ENCODE results near the gene UCKL1.
"Not testable (repeated sequence)": the region's sequence is repeated elsewhere in the genome, so short reads cannot be mapped to it uniquely, and the experiment has no call there.

The UCKL1 gene

DNA sequence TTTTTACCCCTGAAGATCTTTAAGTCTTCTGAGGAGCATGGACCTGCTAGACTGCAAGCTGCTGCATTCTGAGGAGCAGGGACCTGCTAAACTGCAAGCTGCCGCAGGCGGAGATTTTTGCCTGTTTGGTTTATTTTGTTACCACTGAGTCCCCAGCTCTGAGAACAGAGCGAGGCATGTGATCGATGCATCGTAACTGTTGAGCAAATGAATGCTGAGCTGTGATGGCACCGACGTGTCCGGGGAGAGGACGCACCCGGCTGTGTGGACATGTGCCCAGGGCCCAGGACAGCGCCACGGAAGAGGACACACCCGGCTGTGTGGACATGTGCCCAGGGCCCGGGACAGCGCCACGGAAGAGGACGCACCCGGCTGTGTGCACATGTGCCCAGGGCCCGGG, 37.1 kb downstream of the UCKL1 start:
- TF ChIP-seq, protein P1, sequence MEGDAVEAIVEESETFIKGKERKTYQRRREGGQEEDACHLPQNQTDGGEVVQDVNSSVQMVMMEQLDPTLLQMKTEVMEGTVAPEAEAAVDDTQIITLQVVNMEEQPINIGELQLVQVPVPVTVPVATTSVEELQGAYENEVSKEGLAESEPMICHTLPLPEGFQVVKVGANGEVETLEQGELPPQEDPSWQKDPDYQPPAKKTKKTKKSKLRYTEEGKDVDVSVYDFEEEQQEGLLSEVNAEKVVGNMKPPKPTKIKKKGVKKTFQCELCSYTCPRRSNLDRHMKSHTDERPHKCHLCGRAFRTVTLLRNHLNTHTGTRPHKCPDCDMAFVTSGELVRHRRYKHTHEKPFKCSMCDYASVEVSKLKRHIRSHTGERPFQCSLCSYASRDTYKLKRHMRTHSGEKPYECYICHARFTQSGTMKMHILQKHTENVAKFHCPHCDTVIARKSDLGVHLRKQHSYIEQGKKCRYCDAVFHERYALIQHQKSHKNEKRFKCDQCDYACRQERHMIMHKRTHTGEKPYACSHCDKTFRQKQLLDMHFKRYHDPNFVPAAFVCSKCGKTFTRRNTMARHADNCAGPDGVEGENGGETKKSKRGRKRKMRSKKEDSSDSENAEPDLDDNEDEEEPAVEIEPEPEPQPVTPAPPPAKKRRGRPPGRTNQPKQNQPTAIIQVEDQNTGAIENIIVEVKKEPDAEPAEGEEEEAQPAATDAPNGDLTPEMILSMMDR (conservative IDR thresholded peaks at IDR 0.05; ENCODE audit: low read depth, low read length) = no peak
- Histone ChIP-seq H3K4me2 (no peak overlapping the region), H3K36me3 (ENCODE audit: insufficient read depth) (no peaks in the 10 kb centered on the region), H4K20me1 (ENCODE audit: insufficient read depth) (no peaks in the 10 kb centered on the region), H3K4me3 (IDR thresholded peaks at IDR 0.05; ENCODE audit: insufficient read depth, low read depth, low read length) (no peak overlapping the region), H2AFZ (ENCODE audit: low read depth) (no peak overlapping the region), H3K27ac (no peak overlapping the region), H3K79me2 (ENCODE audit: insufficient read depth, low read depth) (peaks cover 8% of the 10 kb centered on the region; the same call in 1 of the 2 replicates), H3K9ac (no peak overlapping the region), H3K27me3 (ENCODE audit: insufficient read depth, low read depth) (no peaks in the 10 kb centered on the region), H3K4me1 (ENCODE audit: low read depth, poor library complexity, severe bottlenecking) (no peaks in the 10 kb centered on the region)

DNA sequence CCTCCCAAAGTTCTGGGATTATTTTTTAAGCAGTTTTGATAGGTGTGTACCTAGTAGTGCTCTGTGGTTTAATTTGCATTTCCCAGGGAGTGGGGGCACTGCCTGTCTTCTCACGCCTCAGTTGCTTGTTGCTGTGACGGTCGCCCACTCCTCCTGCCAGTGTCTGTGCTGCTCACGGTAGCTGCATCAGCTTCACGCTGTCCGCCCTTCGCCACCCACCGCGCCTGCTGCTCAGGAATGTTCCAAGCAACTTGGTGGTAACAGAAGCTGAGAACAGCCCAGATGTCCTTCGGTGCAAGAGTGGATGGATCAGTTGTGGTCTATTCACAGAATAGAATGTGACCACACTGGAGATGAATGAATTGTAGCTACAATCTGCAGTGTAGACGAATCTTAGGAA, 38.4 kb downstream of the UCKL1 start:
- Histone ChIP-seq H4K20me1 (ENCODE audit: insufficient read depth) (no peaks in the 10 kb centered on the region), H3K9ac (no peak overlapping the region), H3K4me1 (ENCODE audit: low read depth, poor library complexity, severe bottlenecking) (no peaks in the 10 kb centered on the region), H2AFZ (ENCODE audit: low read depth) (no peak overlapping the region), H3K36me3 (ENCODE audit: insufficient read depth) (no peaks in the 10 kb centered on the region), H3K79me2 (ENCODE audit: insufficient read depth, low read depth) (peaks cover 20% of the 10 kb centered on the region; the same call in 1 of the 2 replicates), H3K4me2 (no peak overlapping the region), H3K27me3 (ENCODE audit: insufficient read depth, low read depth) (no peaks in the 10 kb centered on the region), H3K4me3 (IDR thresholded peaks at IDR 0.05; ENCODE audit: insufficient read depth, low read depth, low read length) (no peak overlapping the region), H3K27ac (no peak overlapping the region)
- TF ChIP-seq, protein P1 (conservative IDR thresholded peaks at IDR 0.05; ENCODE audit: low read depth, low read length) = no peak

DNA sequence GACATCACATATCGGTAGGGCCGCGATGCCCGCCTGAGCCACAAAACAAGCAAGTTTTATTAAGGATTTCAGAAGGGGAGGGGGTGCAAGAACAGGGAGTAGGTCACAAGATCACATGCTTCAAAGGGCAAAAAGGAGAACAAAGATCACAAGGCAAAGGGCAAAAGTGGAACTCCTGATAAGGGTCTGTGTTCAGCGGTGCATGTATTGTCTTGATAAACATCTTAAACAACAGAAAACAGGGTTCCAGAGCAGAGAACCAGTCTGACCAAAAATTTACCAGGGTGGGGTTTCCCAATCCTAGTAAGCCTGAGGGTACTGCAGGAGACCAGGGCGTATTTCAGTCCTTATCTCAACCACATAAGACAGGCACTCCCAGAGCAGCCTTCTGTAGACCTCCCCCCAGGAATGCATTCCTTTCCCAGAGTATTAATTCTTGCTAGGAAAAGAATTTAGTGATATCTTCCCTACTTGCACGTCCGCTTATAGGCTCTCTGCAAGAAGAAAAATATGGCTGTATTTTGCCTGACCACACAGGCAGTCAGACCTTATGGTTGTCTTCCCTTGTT, 39.8 kb downstream of the UCKL1 start:
- H3K4me2 ChIP-seq; H3K36me3 ChIP-seq (ENCODE audit: insufficient read depth); H2AFZ ChIP-seq (ENCODE audit: low read depth); H4K20me1 ChIP-seq (ENCODE audit: insufficient read depth); H3K4me3 ChIP-seq (IDR thresholded peaks at IDR 0.05; ENCODE audit: insufficient read depth, low read depth, low read length); H3K27ac ChIP-seq; H3K27me3 ChIP-seq (ENCODE audit: insufficient read depth, low read depth); H3K9ac ChIP-seq; H3K4me1 ChIP-seq (ENCODE audit: low read depth, poor library complexity, severe bottlenecking): not testable (repeated sequence)
- peaks cover 31% of the 10 kb centered on the region; the same call in 1 of the 2 replicates for H3K79me2 ChIP-seq (ENCODE audit: insufficient read depth, low read depth)

DNA sequence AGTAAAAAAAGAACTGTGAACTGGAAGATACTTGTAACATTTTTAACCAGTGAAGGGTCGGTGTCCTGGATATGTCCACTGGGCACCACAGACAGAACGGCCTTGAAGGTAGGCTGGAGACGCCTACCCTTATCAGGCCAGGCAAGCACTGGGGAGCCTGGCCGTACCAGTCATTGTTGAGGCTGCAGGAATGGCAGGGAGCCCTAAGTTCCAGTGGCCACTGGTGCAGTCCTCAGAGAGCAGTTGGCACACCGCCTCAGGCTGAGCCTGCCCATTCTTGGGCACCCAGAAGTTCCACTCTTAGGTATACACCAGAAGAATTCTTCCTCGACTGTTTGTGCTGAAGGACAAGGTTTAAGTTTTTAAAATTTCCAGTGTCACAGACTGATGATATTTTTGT, 40.7 kb downstream of the UCKL1 start:
- Histone ChIP-seq H3K27me3 (ENCODE audit: insufficient read depth, low read depth) (no peaks in the 10 kb centered on the region), H3K27ac (no peak overlapping the region), H3K9ac (no peak overlapping the region), H3K4me3 (IDR thresholded peaks at IDR 0.05; ENCODE audit: insufficient read depth, low read depth, low read length) (no peak overlapping the region), H4K20me1 (ENCODE audit: insufficient read depth) (no peaks in the 10 kb centered on the region; the same call in 1 of the 2 replicates), H3K36me3 (ENCODE audit: insufficient read depth) (no peaks in the 10 kb centered on the region), H2AFZ (ENCODE audit: low read depth) (no peak overlapping the region), H3K4me2 (no peak overlapping the region), H3K79me2 (ENCODE audit: insufficient read depth, low read depth) (peaks cover 31% of the 10 kb centered on the region; the same call in 1 of the 2 replicates), H3K4me1 (ENCODE audit: low read depth, poor library complexity, severe bottlenecking) (no peaks in the 10 kb centered on the region)
- TF ChIP-seq, protein P1 (conservative IDR thresholded peaks at IDR 0.05; ENCODE audit: low read depth, low read length) = no peak

DNA sequence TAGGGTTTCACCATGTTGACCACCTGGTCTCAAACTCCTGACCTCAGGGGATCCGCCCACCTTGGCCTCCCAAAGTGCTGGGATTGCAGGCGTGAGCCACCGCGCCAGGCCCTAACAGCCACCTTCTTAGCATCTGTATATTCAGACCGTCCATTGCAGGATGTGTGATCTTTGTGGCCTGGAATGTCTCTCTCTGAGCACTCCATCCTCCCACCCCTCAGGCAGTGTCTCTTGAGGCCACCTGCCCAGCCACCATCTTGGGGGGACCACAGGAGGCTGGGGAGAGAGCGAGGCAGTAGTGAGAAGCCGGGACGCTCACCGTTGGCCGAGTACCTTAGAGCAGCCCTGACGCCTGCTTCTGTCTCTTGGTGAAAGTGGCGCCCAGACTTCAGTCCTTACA, 42.4 kb downstream of the UCKL1 start:
- H3K4me2 ChIP-seq = no peak overlapping the region
- no peaks in the 10 kb centered on the region; the same call in 1 of the 2 replicates for H4K20me1 ChIP-seq (ENCODE audit: insufficient read depth)
- H2AFZ ChIP-seq (ENCODE audit: low read depth) = no peak overlapping the region
- no peak overlapping the region for H3K27ac ChIP-seq
- peaks cover 43% of the 10 kb centered on the region; the same call in 1 of the 2 replicates for H3K79me2 ChIP-seq (ENCODE audit: insufficient read depth, low read depth)
- no peaks in the 10 kb centered on the region for H3K27me3 ChIP-seq (ENCODE audit: insufficient read depth, low read depth)
- H3K9ac ChIP-seq = no peak overlapping the region
- no peak overlapping the region for H3K4me3 ChIP-seq (IDR thresholded peaks at IDR 0.05; ENCODE audit: insufficient read depth, low read depth, low read length)
- no peaks in the 10 kb centered on the region for H3K4me1 ChIP-seq (ENCODE audit: low read depth, poor library complexity, severe bottlenecking)
- TF ChIP-seq, protein P1 (conservative IDR thresholded peaks at IDR 0.05; ENCODE audit: low read depth, low read length) = no peak
- no peaks in the 10 kb centered on the region for H3K36me3 ChIP-seq (ENCODE audit: insufficient read depth)
